HCT116 (cell line): ENCODE data around the gene CD59.

Experiments used
- CTCF ChIP-seq, 3 experiments: fragments of 200-600 bp in 1 of 3; sonication (generic) in 1 of 3; IDR thresholded peaks in 2 of 3; conservative IDR thresholded peaks in 1 of 3; 2 replicates each; pipeline ENCODE4 v1.5.1; 2012 to 2017; ENCODE audit warnings: low read depth in 2 of 3, low read length in 2 of 3, antibody characterized with exemption in 1 of 3, borderline replicate concordance in 1 of 3, control low read depth in 1 of 3, mild to moderate bottlenecking in 1 of 3, mixed read lengths in 1 of 3, mixed run types in 1 of 3, moderate library complexity in 1 of 3; ENCODE audit not compliant: insufficient read depth in 1 of 3
- EZH2 ChIP-seq: fragments of 200-600 bp; sonication (generic); IDR thresholded peaks from 2 replicates; pipeline ENCODE4 v1.6.1; 2017; ENCODE audit warnings: antibody characterized with exemption, mixed run types
- POLR2A ChIP-seq: IDR thresholded peaks from 2 replicates; pipeline ENCODE4 v1.7.0; 2011; ENCODE audit warnings: borderline replicate concordance; ENCODE audit not compliant: insufficient read depth, insufficient read length; ENCODE audit errors: extremely low read depth
- POLR2AphosphoS5 ChIP-seq: IDR thresholded peaks from 2 replicates; pipeline ENCODE4 v1.6.1; 2011; ENCODE audit warnings: mild to moderate bottlenecking, low read depth, low read length, moderate library complexity
- SIN3A ChIP-seq: IDR thresholded peaks from 2 replicates; pipeline ENCODE4 v1.6.1; 2012; ENCODE audit warnings: low read depth
- SP1 ChIP-seq: IDR thresholded peaks from 2 replicates; pipeline ENCODE4 v1.6.1; 2012; ENCODE audit warnings: low read depth
- SRF ChIP-seq: IDR thresholded peaks from 2 replicates; pipeline ENCODE4 v1.6.1; 2012; ENCODE audit warnings: low read depth
- TCF7L2 ChIP-seq: IDR thresholded peaks from 2 replicates; pipeline ENCODE4 v1.7.0; 2011; ENCODE audit warnings: borderline replicate concordance, inconsistent platforms; ENCODE audit not compliant: insufficient read depth, insufficient read length; ENCODE audit errors: extremely low read depth
- YY1 ChIP-seq: IDR thresholded peaks from 2 replicates; pipeline ENCODE4 v1.6.1; 2011; ENCODE audit warnings: low read length, low read depth, moderate library complexity, mild to moderate bottlenecking; ENCODE audit not compliant: insufficient replicate concordance; ENCODE audit errors: extremely low read depth

- TF ChIP-seq CTCF (IDR thresholded peaks at IDR 0.05 in 2 of 3, conservative IDR thresholded peaks at IDR 0.05 in 1 of 3; ENCODE audit: borderline replicate concordance in 1 of 3, insufficient read depth in 1 of 3, low read depth in 2 of 3, low read length in 2 of 3) = peak; percentile 37 to 51 (median 47); a peak in 4 of 6 replicates
- no peak for TF ChIP-seq POLR2A
- TF ChIP-seq POLR2AphosphoS5 = no peak
- TF ChIP-seq TCF7L2 = no peak
- TF ChIP-seq SRF = no peak
- TF ChIP-seq SP1 = no peak
- no peak for TF ChIP-seq SIN3A
- TF ChIP-seq EZH2 = no peak
- TF ChIP-seq YY1 = no peak
Observed at GRCh38 chr11:33716243-33716642, 20.0 kb downstream of the CD59 start.
